ENCODE results near the gene KLF11. TPM values are rescaled to one million over a fixed set of nuclear protein-coding genes. Genes with fewer than 3 reads are reported as not detected.
"Not testable (repeated sequence)": the region's sequence is repeated elsewhere in the genome, so short reads cannot be mapped to it uniquely, and the experiment has no call there.

Gene KLF11
- total and polyA plus RNA-seq, 3 experiments from 2014 or later = 5.8 to 7.5 (median 6.6) TPM

- H3K9me3 ChIP-seq (ENCODE audit: low read length); CTCF ChIA-PET; H3K4me3 ChIP-seq (ENCODE audit: low read length); DNase-seq; H3K36me3 ChIP-seq (ENCODE audit: insufficient read depth, low read length); H3K4me1 Mint-ChIP-seq; H3K27ac ChIP-seq (ENCODE audit: low read depth, low read length); H3K4me1 ChIP-seq (ENCODE audit: insufficient read depth, low read length); H3K36me3 Mint-ChIP-seq; H3K27me3 ChIP-seq (ENCODE audit: insufficient read depth, low read length, poor library complexity, severe bottlenecking); POLR2A ChIA-PET; H3K27ac Mint-ChIP-seq; H3K9me3 Mint-ChIP-seq; H3K4me3 Mint-ChIP-seq: not testable (repeated sequence)
- H3K27me3 Mint-ChIP-seq = peaks cover 8 to 29% of the 10 kb centered on the region in 2 donors
Measured at GRCh38 chr2:10011606-10012325, 31.6 kb upstream of the KLF11 start.

DNA sequence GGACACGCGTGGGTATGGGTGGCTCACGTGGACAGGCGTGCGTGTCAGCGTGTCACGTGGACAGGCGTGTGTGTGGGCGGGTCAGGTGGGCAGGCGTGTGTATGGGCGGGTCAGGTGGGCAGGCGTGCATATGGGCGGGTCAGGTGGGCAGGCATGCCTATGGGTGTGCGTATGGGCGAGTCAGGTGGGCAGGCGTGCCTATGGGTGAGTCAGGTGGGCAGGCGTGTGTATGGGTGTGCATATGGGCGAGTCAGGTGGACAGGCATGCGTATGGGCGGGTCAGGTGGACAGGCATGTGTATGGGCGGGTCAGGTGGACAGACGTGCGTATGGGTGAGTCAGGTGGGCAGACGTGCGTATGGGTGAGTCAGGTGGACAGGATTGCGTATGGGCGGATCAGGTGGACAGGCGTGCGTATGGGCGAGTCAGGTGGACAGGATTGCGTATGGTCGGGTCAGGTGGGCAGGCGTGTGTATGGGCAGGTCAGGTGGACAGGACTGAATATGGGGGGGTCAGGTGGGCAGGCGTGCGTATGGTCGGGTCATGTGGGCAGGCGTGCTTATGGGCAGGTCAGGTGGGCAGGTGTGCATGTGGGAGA is 30.9 kb upstream of the KLF11 start:
- H3K27me3 Mint-ChIP-seq = peaks cover 5 to 29% of the 10 kb centered on the region in 2 donors
- CTCF ChIA-PET; H3K9me3 ChIP-seq (ENCODE audit: low read length); H3K36me3 ChIP-seq (ENCODE audit: insufficient read depth, low read length); H3K27ac ChIP-seq (ENCODE audit: low read depth, low read length); H3K27ac Mint-ChIP-seq; POLR2A ChIA-PET; H3K4me3 Mint-ChIP-seq; DNase-seq; H3K4me1 Mint-ChIP-seq; H3K4me3 ChIP-seq (ENCODE audit: low read length); H3K9me3 Mint-ChIP-seq; H3K27me3 ChIP-seq (ENCODE audit: insufficient read depth, low read length, poor library complexity, severe bottlenecking); H3K4me1 ChIP-seq (ENCODE audit: insufficient read depth, low read length); H3K36me3 Mint-ChIP-seq: not testable (repeated sequence)

DNA sequence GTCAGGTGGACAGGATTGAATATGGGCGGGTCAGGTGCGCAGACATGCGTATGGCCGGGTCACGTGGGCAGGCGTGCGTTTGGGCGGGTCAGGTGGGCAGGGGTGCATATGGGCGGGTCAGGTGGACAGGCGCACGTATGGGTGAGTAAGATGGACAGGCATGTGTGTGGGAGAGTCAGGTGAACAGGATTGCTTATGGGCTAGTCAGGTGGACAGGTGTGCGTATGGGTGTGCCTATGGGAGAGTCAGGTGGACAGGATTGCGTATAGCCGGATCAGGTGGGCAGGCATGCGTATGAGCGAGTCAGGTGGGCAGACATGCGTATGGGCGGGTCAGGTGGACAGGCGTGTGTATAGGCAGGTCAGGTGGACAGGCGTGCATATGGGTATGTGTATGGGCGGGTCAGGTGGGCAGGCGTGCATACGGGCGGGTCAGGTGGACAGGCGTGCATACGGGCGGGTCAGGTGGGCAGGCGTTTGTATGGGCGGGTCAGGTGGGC is 30.3 kb upstream of the KLF11 start:
- peaks cover 3 to 14% (median 10%) of the 10 kb centered on the region in 5 donors for H3K9me3 Mint-ChIP-seq

DNA sequence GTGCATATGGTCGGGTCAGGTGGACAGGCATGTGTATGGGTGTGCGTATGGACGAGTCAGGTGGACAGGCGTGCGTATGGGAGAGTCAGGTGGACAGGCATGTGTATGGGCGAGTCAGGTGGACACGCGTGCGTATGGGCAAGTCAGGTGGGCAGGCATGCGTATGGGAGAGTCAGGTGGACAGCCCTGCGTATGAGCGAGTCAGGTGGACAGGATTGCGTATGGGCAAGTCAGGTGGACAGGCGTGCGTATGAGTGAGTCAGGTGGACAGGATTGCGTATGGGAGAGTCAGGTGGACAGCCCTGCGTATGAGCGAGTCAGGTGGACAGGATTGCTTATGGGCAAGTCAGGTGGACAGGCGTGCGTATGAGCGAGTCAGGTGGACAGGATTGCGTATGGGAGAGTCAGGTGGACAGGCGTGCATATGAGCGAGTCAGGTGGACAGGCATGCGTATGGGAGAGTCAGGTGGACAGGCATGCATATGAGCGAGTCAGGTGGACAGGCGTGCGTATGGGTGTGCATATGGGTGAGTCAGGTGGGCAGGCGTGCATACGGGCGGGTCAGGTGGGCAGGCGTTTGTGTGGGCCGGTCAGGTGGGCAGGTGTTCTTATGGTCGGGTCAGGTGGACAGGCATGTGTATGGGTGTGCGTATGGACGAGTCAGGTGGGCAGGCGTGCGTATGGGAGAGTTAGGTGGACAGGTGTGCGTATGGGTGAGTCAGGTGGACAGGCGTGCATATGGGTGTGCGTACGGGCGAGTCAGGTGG is 29.5 kb upstream of the KLF11 start:
- H3K4me1 Mint-ChIP-seq; H3K36me3 Mint-ChIP-seq; H3K4me1 ChIP-seq (ENCODE audit: insufficient read depth, low read length); H3K27ac ChIP-seq (ENCODE audit: low read depth, low read length); H3K4me3 ChIP-seq (ENCODE audit: low read length); H3K27me3 ChIP-seq (ENCODE audit: insufficient read depth, low read length, poor library complexity, severe bottlenecking); H3K4me3 Mint-ChIP-seq; H3K36me3 ChIP-seq (ENCODE audit: insufficient read depth, low read length); H3K27ac Mint-ChIP-seq; POLR2A ChIA-PET; DNase-seq; H3K9me3 ChIP-seq (ENCODE audit: low read length); CTCF ChIA-PET: not testable (repeated sequence)
- H3K9me3 Mint-ChIP-seq = peaks cover 3 to 16% (median 10%) of the 10 kb centered on the region in 5 donors
- peaks cover 3 to 17% of the 10 kb centered on the region in 2 donors for H3K27me3 Mint-ChIP-seq

More for the DNA sequence above, 30.3 kb upstream of the KLF11 start:
- H3K36me3 Mint-ChIP-seq = peaks cover 0 to 5% (median 0%) of the 10 kb centered on the region in 3 donors
- no peak overlapping the region for H3K27ac Mint-ChIP-seq
- H3K27ac ChIP-seq (ENCODE audit: low read depth, low read length) = no peak overlapping the region
- no peaks in the 10 kb centered on the region for H3K4me1 Mint-ChIP-seq
- CTCF ChIA-PET = no interaction called here
- POLR2A ChIA-PET = no interaction called here
- no peaks in the 10 kb centered on the region for H3K36me3 ChIP-seq (ENCODE audit: insufficient read depth, low read length)
- peaks cover 7 to 25% of the 10 kb centered on the region in 2 donors for H3K27me3 Mint-ChIP-seq
- DNase-seq = no peak
- H3K4me3 Mint-ChIP-seq = no peak overlapping the region
- no peaks in the 10 kb centered on the region for H3K4me1 ChIP-seq (ENCODE audit: insufficient read depth, low read length)
- H3K9me3 ChIP-seq (ENCODE audit: low read length) = no peaks in the 10 kb centered on the region
- no peak overlapping the region for H3K4me3 ChIP-seq (ENCODE audit: low read length)
- no peaks in the 10 kb centered on the region for H3K27me3 ChIP-seq (ENCODE audit: insufficient read depth, low read length, poor library complexity, severe bottlenecking)

DNA sequence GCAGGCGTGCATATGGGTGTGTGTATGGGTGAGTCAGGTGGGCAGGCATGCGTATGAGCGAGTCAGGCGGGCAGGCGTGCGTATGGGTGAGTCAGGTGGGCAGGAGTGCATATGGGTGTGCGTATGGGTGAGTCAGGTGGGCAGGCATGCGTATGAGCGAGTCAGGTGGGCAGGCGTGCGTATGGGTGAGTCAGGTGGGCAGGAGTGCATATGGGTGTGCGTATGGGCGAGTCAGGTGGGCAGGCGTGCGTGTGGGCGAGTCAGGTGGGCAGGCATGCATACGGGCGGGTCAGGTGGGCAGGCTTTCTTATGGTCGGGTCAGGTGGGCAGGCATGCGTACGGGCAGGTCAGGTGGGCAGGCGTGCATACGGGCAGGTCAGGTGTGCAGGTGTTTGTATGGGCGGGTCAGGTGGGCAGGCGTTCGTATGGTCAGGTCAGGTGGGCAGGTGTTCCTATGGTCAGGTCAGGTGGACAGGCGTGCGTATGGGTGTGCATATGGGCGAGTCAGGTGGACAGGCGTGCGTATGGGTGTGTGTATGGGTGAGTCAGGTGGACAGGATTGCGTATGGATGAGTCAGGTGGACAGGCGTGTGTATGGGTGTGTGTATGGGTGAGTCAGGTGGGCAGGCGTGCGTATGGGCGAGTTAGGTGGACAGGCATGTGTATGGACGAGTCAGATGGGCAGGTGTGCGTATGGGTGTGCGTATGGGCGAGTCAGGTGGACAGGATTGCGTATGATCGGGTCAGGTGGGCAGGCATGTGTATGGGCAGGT is 28.7 kb upstream of the KLF11 start:
- POLR2A ChIA-PET = no interaction called here

DNA sequence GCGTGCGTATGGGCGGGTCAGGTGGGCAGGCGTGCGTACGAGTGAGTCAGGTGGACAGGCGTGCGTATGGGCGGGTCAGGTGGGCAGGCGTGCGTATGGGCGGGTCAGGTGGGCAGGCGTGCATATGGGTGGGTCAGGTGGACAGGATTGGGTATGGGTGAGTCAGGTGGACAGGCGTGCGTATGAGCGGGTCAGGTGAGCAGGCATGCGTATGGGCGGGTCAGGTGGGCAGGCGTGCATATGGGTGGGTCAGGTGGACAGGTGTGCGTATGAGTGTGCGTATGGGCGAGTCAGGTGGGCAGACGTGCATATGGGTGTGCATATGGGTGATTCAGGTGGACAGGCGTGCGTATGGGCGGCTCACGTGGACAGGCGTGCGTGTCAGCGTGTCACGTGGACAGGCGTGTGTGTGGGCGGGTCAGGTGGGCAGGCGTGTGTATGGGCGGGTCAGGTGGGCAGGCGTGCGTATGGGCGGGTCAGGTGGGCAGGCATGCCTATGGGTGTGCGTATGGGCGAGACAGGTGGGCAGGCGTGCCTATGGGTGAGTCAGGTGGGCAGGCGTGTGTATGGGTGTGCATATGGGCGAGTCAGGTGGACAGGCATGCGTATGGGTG is 27.9 kb upstream of the KLF11 start:
- Mint-ChIP-seq H3K9me3 (peaks cover 3 to 16% (median 10%) of the 10 kb centered on the region in 5 donors), H3K27me3 (peaks cover 3 to 17% of the 10 kb centered on the region in 2 donors)
- H3K36me3 ChIP-seq (ENCODE audit: insufficient read depth, low read length); H3K9me3 ChIP-seq (ENCODE audit: low read length); H3K36me3 Mint-ChIP-seq; H3K4me1 Mint-ChIP-seq; H3K4me3 ChIP-seq (ENCODE audit: low read length); H3K4me1 ChIP-seq (ENCODE audit: insufficient read depth, low read length); POLR2A ChIA-PET; H3K27me3 ChIP-seq (ENCODE audit: insufficient read depth, low read length, poor library complexity, severe bottlenecking); H3K27ac Mint-ChIP-seq; CTCF ChIA-PET; H3K27ac ChIP-seq (ENCODE audit: low read depth, low read length); DNase-seq; H3K4me3 Mint-ChIP-seq: not testable (repeated sequence)

More for the DNA sequence above, 28.7 kb upstream of the KLF11 start:
- Mint-ChIP-seq H3K27ac (no peak overlapping the region), H3K4me1 (no peaks in the 10 kb centered on the region), H3K4me3 (no peak overlapping the region), H3K9me3 (peaks cover 3 to 16% (median 10%) of the 10 kb centered on the region in 5 donors), H3K27me3 (peaks cover 3 to 17% of the 10 kb centered on the region in 2 donors), H3K36me3 (peaks cover 0 to 5% (median 0%) of the 10 kb centered on the region in 3 donors)
- H3K27ac ChIP-seq (ENCODE audit: low read depth, low read length) = no peak overlapping the region
- CTCF ChIA-PET = no interaction called here
- no peak for DNase-seq
- H3K36me3 ChIP-seq (ENCODE audit: insufficient read depth, low read length) = no peaks in the 10 kb centered on the region
- no peaks in the 10 kb centered on the region for H3K27me3 ChIP-seq (ENCODE audit: insufficient read depth, low read length, poor library complexity, severe bottlenecking)
- H3K4me3 ChIP-seq (ENCODE audit: low read length) = no peak overlapping the region
- no peaks in the 10 kb centered on the region for H3K4me1 ChIP-seq (ENCODE audit: insufficient read depth, low read length)
- H3K9me3 ChIP-seq (ENCODE audit: low read length) = no peaks in the 10 kb centered on the region

- Histone ChIP-seq H3K36me3 (ENCODE audit: insufficient read depth, low read length) (no peaks in the 10 kb centered on the region), H3K27me3 (ENCODE audit: insufficient read depth, low read length, poor library complexity, severe bottlenecking) (no peaks in the 10 kb centered on the region), H3K9me3 (ENCODE audit: low read length) (no peaks in the 10 kb centered on the region), H3K4me1 (ENCODE audit: insufficient read depth, low read length) (no peaks in the 10 kb centered on the region), H3K27ac (ENCODE audit: low read depth, low read length) (no peak overlapping the region), H3K4me3 (ENCODE audit: low read length) (no peak overlapping the region)
- peaks cover 3 to 16% (median 10%) of the 10 kb centered on the region in 5 donors for H3K9me3 Mint-ChIP-seq
- POLR2A ChIA-PET = no interaction called here
- H3K36me3 Mint-ChIP-seq = peaks cover 0 to 5% (median 0%) of the 10 kb centered on the region in 3 donors
- CTCF ChIA-PET = no interaction called here
- no peak overlapping the region for H3K27ac Mint-ChIP-seq
- H3K4me1 Mint-ChIP-seq = no peaks in the 10 kb centered on the region
- H3K4me3 Mint-ChIP-seq = no peak overlapping the region
- H3K27me3 Mint-ChIP-seq = peaks cover 3 to 17% of the 10 kb centered on the region in 2 donors
- DNase-seq = no peak
Measured at GRCh38 chr2:10016001-10016801, 27.1 kb upstream of the KLF11 start.
